Left lung (tissue), 10 donors: ENCODE data around the gene DPP7. TPM values are rescaled to one million over a fixed set of nuclear protein-coding genes. Genes with fewer than 3 reads are reported as not detected.

Experiments
- ATAC-seq: fragments of 200-7000 bp; cut with Tn5 transposase; one replicate; pipeline ENCODE4 v1.9.1; 2020; ENCODE audit warnings: moderate library complexity
- DNase-seq, 4 donors: peaks; one replicate each; pipeline ENCODE4 v3.0.0-alpha.2; 2013 to 2020
- H3K27ac ChIP-seq, 2 donors: fragments of 200-600 bp; sonication (generic) in 1 of 2; one replicate each; pipeline versions ENCODE4 v1.5.0 to v1.8.0; 2020 to 2021
- H3K27me3 ChIP-seq, 2 donors: fragments of 200-600 bp; sonication (generic) in 1 of 2; one replicate each; pipeline versions ENCODE4 v1.5.0 to v1.8.0; 2020 to 2021
- H3K36me3 ChIP-seq, 2 donors: fragments of 200-600 bp; sonication (generic) in 1 of 2; one replicate each; pipeline versions ENCODE4 v1.5.0 to v1.8.0; 2020 to 2021
- H3K4me1 ChIP-seq, 2 donors: fragments of 200-600 bp; one replicate each; pipeline ENCODE4 v1.8.0; 2021
- H3K4me3 ChIP-seq, 2 donors: fragments of 200-600 bp; sonication (generic) in 1 of 2; one replicate each; pipeline versions ENCODE4 v1.5.0 to v1.8.0; 2020 to 2021; ENCODE audit warnings: mild to moderate bottlenecking in 1 of 2
- H3K9me3 ChIP-seq, 2 donors: fragments of 200-600 bp; sonication (generic) in 1 of 2; one replicate each; pipeline versions ENCODE4 v1.5.0 to v1.8.0; 2020 to 2021
- CTCF ChIP-seq, 2 donors: fragments of 200-600 bp; sonication (generic) in 1 of 2; IDR thresholded peaks; one replicate each; pipeline versions ENCODE4 v1.5.0 to v1.8.0; 2021; ENCODE audit warnings: antibody characterized with exemption in 2 of 2
- intact Hi-C, 2 donors: fragments of 100-400 bp; cut with DNase I; formaldehyde crosslinking; loops; one replicate each; pipeline versions ENCODE4 v1.11.2 to v1.14.2; 2022
- polyA plus RNA-seq, 6 donors: library from polyadenylated mRNA; unstranded; fragments of 120-200 nt; gene quantifications; one replicate each; pipeline ENCODE4 v1.2.1, GENCODE V29; 2013; ENCODE audit not compliant: insufficient read length in 6 of 6
- total RNA-seq, 2 donors: library from RNA; stranded (reverse); fragmentation: NEBNext Ultra II Directional; extraction: Animal tissue kit (Norgen Biotek cat#: 25700); gene quantifications; one replicate each; pipeline ENCODE4 v1.2.1, GENCODE V29; 2021
- donor health status: DM: no; HTN: yes; CAD: no.
- donor health status: DM: no; HTN: no; CAD: no.

The DPP7 gene
- total and polyA plus RNA-seq, 8 donors, result 35.8 to 165 (median 47.9) TPM

GRCh38 chr9:137152844-137153405 lies 38.4 kb upstream of the DPP7 start:
- H3K4me1 ChIP-seq, result peaks cover 0 to 7% of the 10 kb centered on the region in 2 donors
- intact Hi-C loops, result no loop called here
- no peaks in the 10 kb centered on the region for H3K36me3 ChIP-seq
- no peak overlapping the region for H3K27ac ChIP-seq
- TF ChIP-seq CTCF (IDR thresholded peaks at IDR 0.05), result no peak
- no peak for ATAC-seq
- no peak overlapping the region for H3K4me3 ChIP-seq
- DNase-seq, result no peak
- H3K27me3 ChIP-seq, result peaks cover 5 to 48% of the 10 kb centered on the region in 2 donors
- H3K9me3 ChIP-seq, result no peaks in the 10 kb centered on the region

GRCh38 chr9:137150617-137151457 lies 36.3 kb upstream of the DPP7 start:
- TF ChIP-seq CTCF (IDR thresholded peaks at IDR 0.05), result no peak
- intact Hi-C loops, result no loop called here

GRCh38 chr9:137149942-137150616 lies 35.5 kb upstream of the DPP7 start:
- ATAC-seq (no peak), DNase-seq (peak in 1 of 4 donors; percentile 39)
- Histone ChIP-seq H3K4me3 (no peak overlapping the region), H3K4me1 (no peaks in the 10 kb centered on the region), H3K27me3 (peaks cover 0 to 45% of the 10 kb centered on the region in 2 donors), H3K36me3 (no peaks in the 10 kb centered on the region), H3K9me3 (no peaks in the 10 kb centered on the region), H3K27ac (no peak overlapping the region)
- TF ChIP-seq CTCF (IDR thresholded peaks at IDR 0.05), result no peak
- intact Hi-C loops, result no loop called here

More at GRCh38 chr9:137150617-137151457, 36.3 kb upstream of the DPP7 start:
- Histone ChIP-seq H3K27me3 (peaks cover 0 to 48% of the 10 kb centered on the region in 2 donors), H3K4me3 (no peak overlapping the region), H3K9me3 (no peaks in the 10 kb centered on the region), H3K4me1 (no peaks in the 10 kb centered on the region), H3K27ac (no peak overlapping the region), H3K36me3 (no peaks in the 10 kb centered on the region)
- DNase-seq, result peak in 2 of 4 donors; percentile 49 to 57
- ATAC-seq, result peak; percentile 61

- no peak for TF ChIP-seq CTCF (IDR thresholded peaks at IDR 0.05)
- DNase-seq, result peak in 1 of 4 donors; percentile 32
- Histone ChIP-seq H3K36me3 (no peaks in the 10 kb centered on the region), H3K27me3 (peaks cover 0 to 41% of the 10 kb centered on the region in 2 donors), H3K4me1 (no peaks in the 10 kb centered on the region), H3K27ac (no peak overlapping the region), H3K9me3 (no peaks in the 10 kb centered on the region), H3K4me3 (no peak overlapping the region)
- no peak for ATAC-seq
- intact Hi-C loops, result no loop called here
Observed at GRCh38 chr9:137149363-137149762, 34.8 kb upstream of the DPP7 start.

- ATAC-seq (no peak), DNase-seq (peak in 1 of 4 donors; percentile 68)
- H3K27ac ChIP-seq, result no peak overlapping the region
- no peak overlapping the region for H3K4me3 ChIP-seq
- no peaks in the 10 kb centered on the region for H3K4me1 ChIP-seq
- no peaks in the 10 kb centered on the region for H3K36me3 ChIP-seq
- intact Hi-C loops, result no loop called here
- no peaks in the 10 kb centered on the region for H3K9me3 ChIP-seq
- peaks cover 0 to 46% of the 10 kb centered on the region in 2 donors for H3K27me3 ChIP-seq
- no peak for TF ChIP-seq CTCF (IDR thresholded peaks at IDR 0.05)
Observed at GRCh38 chr9:137148661-137149060, 34.1 kb upstream of the DPP7 start.
